Fibroblast of skin of scalp (primary cell): ENCODE results near the gene PRMT3. TPM values are rescaled to one million over a fixed set of nuclear protein-coding genes. Genes with fewer than 3 reads are reported as not detected.
"Not testable (repeated sequence)": the region's sequence is repeated elsewhere in the genome, so short reads cannot be mapped to it uniquely, and the experiment has no call there.

Experiments
- DNase-seq: peaks from one replicate; pipeline ENCODE4 v3.0.0-alpha.2; 2013
- polyA plus RNA-seq, 2 experiments: library from polyadenylated mRNA; unstranded; fragments of 120-200 nt; gene quantifications; one replicate each; pipeline ENCODE4 v1.2.1, GENCODE V29; 2013; ENCODE audit not compliant: insufficient read length in 2 of 2

The PRMT3 gene
- 10.8 TPM for polyA plus RNA-seq (2013, experiment 1 of 2; ENCODE audit: insufficient read length)
- polyA plus RNA-seq (2013, experiment 2 of 2; ENCODE audit: insufficient read length): 11.9 TPM

DNA sequence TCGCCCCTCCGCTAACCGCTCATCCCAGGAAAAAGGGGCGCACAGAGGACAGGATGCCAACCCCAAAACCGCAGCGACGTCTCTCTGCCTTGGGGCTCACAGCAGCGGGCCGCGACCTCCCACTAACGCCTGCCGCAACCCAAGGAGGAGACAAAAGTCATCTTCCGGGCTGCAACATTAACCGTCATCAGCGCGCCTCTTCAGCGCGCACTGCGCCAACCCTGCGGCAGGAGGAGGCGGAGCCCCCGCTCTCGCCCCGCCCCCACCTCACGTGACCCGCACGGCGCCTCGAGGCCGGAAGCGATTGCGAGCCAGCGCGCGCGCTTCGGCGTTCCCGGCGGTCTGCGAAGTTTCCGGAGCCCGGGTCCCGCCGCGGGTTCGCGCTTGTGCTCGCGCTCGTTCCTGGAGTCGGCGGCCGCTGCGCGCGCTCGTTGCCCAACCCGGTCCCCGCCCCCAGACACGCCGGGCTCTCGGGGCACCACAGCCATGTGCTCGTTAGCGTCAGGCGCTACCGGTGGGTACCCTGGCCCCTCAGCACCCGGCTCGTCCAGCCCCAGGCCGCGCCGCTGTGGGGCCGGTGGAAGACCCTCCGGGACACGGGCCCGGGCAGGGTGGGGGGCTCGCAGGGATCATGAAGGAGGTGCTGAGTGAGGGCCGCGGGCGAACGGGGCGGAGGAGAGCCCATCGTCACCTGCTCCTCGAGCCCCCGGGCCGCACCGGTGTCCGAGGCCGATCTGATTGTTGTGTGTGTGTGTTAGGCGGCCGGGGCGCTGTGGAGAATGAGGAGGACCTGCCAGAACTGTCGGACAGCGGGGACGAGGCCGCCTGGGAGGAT, at the start of gene PRMT3:
PRMT3 (plus strand) TSS at position 456 of the 835 bp plus-strand sequence; CDS start at position 487, 31 bp downstream.
- DNase-seq: peak; percentile 95

DNA sequence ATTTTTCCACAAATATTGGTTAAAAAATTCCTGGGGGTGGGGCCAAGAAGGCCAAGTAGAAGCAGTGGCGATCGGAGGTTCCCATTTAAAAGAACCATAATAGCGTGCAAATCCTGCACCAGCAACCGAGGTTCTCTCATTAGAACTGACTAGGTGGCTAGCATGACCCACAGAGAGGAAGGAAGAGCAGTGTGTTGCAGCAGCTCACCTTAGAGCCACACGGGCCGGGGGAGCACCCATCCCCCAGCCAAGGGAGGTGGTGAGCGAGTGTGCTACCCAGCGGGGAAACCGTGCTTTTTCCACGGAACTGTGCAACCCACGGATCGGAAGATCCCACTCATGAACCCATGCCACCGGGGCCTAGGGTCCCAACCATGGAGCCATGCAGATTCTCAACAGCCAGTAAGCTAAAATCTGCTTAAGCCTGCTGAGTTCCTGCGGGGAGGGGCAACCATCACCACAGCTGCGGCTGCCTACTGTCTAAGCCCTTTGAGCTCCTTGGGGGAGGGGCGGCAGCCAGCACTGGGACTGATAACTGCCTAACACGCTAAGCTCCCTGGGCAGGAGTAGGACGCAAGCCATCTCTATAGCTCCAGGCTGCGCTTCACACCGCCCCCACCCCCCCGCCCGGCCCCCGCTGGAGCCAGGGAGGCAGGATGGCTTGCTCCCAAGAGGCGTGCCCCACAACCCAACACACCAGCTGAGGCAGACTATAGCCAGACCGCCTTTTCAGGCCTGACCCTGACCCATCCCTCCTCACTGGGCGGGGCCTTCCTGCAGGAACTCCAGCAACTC, 45.0 kb upstream of the PRMT3 start:
- no peak for DNase-seq

DNA sequence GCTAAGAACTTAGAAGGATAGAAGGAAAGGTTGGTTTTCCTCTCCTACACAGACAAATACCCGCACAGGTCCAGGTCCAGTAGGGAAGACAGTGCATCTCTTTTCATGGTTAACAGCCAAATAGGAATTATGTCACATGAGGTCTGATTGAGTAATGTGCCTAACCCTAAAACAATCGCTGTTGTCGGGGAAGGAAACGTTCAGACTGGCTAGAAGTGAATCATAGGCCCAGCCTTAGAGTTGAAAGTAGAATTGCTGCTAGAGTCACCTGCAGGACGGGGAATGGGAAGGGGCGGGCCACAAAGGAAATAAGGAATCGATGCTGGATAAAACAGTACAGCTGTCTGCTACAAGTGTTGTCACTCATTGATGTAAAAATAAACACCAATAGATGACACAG, 36.4 kb upstream of the PRMT3 start:
- DNase-seq: no peak

DNA sequence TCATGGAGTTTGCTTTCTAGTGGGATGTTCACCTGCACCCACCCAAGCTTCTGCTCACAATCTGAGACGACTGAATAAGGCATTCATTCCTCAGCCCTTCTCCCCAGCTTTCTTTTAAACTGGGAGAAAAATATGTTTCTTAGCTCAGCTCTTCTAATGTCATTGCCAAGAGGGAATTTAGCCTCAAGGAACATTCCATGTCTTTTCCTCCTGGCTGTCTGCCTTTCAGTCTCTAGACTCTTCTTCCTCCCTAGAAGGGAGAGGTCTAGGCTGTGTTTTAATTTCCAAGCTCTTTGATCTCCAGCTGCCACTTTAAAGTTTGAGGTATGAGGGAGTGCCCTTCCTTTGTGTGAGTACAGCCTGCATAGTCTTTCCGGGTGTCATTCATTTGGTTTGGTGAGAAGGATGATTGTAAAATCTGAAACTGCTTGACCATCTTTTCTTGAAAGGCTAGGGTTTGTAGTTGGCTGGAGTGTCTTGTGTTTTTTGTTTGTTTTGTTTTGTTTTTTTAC, 35.7 kb upstream of the PRMT3 start:
- DNase-seq: no peak

DNA sequence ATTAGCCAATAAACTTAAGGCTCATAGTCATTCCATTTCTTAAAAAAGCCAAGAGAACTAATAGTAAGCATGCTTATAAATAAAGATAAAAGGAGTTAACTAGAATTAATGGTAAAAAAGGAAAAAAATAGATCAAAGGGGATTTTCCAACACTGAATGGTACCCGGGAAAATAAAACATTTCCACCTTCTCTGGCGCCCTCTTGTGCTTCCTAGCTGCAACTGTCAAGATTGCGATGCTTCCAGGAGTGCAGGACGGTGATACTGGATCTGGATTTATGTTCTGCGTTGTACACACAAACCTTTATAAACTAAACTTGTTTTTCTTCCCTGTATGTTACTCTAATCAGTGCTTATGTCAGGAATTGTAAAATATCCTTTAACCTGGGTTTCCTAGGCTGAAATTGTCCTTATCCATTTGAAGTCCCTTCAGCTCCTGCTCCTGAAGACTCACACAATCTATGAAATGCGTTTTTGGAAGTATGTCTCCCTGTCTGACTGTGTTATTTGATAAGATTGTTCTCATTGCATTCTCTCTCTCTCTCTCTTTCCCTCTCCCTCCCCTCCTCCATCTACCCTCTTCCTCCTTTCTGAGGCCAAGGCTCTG, 33.6 kb upstream of the PRMT3 start:
- DNase-seq: peak; percentile 37

DNA sequence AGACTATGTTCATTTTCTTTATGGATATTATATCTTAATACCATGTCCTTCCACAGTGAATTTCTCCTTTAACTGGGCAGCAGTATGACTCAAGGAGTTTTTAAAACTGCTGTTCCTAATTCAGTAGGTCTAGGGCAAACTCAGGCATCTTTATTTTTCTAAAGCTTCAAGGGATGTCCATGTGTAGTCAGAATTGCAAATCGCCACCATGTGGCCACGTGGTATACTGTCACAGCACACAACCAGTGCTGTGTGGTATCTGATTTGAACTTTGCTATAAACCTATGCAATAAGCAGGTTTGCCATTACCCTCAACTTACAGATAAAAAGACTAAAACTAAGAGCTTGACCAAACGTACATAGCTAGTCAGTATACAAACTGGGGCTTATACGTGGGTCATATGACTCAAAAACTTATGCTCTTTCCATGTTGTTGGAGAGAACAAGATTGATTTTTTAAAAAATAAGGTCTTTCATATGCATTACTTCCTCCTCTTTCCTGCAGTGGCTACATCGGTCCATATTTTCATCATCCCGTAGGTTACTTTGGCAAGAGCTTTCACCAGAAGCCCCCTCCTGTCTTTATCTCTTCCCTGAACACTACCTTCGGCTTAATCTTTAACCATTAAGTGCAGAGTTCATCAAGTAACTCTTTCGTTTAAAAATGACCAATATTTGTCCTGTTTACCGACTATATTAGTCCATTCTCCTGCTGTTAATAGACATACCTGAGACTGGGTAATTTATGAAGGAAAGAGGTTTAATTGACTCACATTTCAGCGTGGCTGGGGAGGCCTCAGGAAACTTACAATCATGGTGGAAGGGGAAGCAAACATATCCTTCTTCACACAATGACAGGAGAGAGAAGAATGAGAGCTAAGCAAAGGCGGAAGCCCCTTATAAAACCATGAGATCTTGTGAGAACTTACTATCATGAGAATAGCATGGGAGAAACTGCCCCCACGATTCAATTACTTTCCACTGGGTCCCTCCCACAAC, 32.0 kb upstream of the PRMT3 start:
- peak; percentile 44 for DNase-seq

DNA sequence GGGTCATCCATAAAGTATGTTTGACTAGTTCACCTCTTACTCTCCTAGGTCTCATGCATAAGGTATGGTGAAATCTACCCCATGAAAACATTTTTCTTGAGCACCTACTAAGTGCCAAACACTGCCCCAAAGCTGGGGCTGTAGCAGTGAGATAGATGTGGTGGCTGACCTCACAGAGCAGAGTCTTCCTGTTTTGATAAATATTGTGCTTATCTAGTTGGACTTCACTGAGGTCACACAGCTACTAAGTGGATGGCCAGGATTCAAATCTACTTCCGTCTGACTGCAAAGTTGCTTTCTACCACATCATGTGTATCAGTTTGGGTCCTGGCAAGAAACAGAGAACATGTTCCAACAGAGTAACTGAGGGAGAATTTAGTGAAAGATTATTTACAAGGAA, 30.4 kb upstream of the PRMT3 start:
- DNase-seq: no peak

DNA sequence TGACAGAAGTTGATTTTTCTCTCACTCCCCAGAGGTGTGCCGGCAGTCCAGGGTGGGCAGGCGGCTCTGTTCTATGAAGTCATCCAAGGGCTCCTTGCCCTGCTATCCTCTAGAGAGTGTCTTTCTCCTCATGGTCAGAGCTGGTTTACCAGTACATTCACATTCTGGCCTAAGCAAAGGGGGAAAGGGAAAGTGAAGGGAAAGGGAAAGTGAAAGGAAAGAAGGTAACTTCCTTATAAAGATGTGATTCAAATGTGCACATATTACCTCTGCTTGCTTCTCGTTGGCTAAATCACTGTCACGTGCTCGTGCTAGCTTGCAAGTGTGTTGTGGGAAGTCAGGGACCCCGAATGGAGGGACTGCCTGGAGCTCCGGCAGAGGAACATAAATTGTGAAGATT, 26.9 kb upstream of the PRMT3 start:
- peak; percentile 39 for DNase-seq

DNA sequence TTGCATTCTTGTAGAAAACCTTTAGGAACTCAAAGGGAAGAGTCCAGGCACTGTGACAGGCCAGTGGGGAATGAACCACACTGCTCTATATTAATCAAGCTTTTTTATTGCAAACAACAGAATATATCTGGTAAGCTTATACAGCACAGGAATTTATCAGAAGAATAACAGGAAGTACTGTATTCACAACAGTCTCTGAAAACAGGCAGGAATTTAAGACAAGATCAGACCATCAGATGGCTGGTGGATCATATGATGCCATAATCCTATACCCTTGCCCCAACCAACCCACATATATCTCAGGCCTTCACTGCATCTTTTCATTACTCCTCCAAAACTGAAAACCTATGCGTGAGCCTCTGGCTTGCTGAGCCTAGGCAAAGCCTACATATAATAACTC, 25.0 kb upstream of the PRMT3 start:
- DNase-seq: no peak

DNA sequence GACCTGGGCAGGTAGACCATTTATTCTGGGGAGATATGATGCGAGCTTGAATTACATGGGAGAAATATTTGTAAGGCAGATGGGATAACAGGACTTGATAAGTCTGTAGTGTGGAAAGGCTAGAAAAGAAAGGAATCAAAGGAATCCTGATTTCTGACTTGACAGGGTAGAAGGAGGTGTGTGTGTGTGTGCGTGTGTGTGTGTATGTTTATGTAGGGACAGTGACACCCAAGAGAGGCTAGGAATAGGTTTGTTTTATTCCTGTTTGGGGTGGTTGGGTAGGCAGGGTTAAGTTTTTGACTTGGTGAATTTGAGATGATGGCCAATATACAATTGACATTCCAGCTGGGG, 24.4 kb upstream of the PRMT3 start:
- DNase-seq: no peak

DNA sequence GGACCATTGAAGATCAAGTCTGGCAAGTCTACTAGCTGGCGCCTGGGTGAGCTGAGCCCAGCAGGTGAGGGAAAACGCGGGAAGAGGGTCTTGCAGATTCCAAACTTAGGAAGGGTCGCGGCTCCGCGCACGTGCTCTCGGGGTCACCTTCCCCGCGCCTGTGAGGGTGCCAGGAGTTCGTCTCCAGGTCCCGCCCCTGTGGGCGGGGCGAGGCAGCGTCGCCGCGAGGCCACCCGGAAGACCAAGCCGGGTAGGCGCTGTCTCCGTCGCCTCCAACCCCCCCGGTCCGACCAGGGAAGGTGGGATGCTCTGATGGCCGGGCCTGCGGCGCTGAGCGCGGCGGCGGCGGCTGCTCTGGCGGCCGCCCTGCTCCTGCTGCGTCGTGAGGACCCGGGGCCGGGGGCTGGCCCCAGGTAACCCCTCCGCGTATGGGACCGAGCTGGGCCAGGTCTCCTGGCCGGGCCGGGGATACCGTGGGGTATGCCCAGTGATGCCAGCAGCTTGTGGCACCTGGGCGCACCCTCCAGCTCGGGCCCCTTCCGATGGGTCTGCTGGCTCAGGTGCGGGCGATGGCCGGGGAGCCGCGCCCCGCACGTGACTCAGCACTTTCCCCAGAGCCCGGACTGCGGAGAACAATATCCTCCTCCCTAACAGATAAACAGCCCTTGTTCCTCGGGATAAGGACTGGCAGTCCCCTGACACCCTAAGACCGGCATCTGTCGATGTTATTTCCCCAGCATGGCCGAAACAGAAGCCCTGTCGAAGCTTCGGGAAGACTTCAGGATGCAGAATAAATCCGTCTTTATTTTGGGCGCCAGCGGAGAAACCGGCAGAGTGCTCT, 23.8 kb upstream of the PRMT3 start, which contains the start of gene HTATIP2:
HTATIP2 (plus strand) TSS at position 215 of the 841 bp plus-strand sequence; CDS start at position 739, 524 bp downstream.
- DNase-seq: peak; percentile 55

DNA sequence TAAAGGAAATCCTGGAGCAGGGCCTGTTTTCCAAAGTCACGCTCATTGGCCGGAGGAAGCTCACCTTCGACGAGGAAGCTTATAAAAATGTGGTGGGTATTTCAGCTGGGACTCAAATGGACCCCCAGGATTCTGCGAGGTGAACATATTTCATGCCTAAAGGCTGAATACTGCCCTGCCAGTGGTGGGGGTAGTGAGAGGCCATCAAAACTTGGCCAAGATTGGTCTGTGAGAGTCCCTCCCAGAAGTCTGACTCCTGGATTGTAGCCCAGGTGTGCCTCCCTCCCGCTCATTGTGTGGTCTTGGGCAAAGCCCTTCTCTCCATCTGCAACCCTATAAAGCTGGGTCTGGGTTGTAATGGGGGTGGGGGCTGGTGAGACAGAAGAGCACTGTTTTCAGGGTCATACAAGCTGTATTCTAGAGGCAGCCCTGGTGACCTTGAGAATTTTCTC, 23.1 kb upstream of the PRMT3 start:
- no peak for DNase-seq

DNA sequence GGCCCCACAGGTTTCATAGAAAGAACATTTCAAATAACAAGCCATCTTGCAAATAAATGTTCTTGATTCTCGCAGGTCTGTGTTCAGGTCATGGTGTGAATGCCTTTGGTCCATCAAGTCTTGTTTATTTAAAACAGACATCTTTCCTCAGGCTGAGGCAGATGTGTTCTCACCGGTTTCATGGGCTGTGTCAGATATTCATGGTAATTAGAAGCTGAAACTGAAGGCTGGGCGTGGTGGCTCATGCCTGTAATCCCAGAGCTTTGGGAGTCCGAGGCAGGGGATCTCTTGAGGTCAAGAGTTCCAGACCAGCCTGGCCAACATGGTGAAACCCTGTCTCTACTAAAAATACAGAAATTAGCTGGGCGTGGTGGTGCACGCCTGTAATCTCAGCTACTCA, 22.1 kb upstream of the PRMT3 start:
- not testable (repeated sequence) for DNase-seq

DNA sequence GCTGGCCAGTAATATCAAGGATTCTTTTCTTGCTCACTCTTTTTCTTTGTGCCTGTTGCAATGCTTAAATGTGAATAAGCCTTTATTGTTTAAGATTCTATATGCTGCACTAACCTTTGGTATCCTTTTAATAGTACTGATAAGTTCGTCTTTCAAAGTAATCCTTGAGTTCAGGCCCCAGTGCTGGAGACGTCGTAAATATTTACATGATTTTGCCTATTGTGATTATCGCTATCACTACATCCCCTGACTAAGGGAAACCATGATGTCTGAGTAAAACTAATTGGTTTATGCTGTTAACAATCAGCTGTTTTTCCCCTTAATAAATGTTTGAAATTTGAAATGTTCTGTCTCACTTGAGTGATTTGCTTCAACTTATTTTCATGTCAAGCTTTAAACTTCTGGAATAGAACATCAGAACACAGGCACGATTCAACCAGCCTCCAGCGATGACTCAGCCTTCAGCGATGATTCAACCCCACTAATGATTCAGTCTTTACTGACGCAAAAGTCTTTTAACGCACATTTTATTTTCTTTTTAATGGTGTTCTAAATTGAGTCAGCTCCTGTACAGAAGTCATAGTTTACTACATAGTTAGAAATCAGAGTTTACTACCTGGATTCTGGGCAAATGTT, 20.1 kb upstream of the PRMT3 start:
- peak; percentile 83 for DNase-seq

DNA sequence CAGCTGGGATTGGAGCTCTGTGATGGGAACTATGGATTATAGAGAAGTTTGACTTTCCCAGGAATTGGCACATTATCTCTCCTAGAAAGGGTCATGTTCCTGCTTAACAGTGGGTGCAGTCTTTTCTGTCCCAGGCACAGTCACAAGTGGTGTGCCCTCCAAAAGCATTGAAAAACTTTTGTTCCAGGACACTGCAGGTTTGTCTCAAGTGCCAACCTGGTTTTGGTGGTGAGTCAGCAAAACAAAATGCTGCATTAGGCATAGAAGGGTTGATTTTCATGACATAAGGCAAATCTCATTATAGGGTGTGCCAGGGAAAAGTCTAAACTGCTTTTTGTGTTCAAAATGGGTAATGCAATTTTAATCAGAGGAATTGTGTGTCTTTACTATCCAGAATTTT, 19.1 kb upstream of the PRMT3 start:
- no peak for DNase-seq

DNA sequence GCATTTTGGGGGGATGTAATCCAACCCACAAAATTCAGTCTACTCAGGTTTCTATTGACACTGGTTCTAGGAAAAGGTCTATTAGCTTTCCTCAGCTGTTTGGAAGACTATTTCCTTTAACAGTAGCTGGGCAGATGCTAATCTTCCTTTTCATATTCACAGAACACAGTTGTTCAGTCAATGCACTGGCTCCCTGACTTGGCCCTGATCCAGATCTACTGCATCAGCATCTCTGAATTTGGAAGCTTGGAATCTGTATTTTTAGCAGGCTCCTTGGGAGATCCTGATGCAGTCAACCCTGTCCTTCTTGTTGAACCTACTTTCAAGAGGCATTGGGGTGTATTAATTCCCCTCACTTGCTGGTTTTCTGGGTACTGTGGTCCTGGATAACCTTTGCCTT, 17.7 kb upstream of the PRMT3 start:
- no peak for DNase-seq

DNA sequence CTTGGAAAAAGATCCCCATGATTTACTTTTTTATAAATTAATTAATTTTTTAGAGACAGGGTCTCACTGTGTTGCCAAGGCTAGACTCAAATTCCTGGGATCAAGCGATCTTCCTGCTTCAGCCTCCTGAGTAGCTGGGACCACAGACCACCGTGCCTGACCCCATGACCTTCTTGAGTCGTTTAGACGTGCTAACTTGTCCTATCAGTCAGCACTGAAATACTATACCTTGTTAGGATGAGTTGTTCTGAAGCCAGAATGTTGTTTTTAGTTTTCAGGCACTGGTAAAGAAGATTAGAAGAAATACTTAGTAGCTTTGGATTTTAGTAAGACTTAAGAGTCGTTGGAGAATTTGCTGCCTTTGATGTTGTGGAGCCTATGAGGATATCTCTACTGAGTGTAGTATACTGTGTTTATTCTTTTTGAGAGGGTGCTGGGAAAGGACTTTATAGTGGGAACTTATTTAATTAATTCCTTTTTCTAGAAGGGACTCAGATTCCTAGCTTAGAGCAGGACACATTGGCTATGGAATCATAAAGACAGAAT, 15.4 kb upstream of the PRMT3 start:
- DNase-seq: no peak

DNA sequence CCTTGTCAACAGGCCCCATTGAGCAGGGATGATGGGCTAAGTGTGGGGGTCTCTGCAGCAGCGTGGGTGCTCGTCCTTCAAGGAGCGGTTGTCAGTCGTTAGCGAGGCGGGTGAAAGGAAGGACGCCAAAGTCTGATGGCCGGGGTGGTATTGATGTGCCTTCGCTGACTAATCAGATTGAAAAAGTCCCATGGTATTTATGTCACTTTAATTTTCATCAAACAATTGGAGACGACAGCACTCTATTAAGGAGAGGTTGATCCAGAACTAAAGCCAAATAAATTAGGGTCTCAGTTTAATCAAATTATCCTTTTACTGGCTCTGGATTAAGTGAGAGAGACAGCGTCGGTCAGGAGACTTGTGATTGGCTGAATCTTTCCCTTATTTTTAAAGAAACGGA, 14.4 kb upstream of the PRMT3 start:
- no peak for DNase-seq

DNA sequence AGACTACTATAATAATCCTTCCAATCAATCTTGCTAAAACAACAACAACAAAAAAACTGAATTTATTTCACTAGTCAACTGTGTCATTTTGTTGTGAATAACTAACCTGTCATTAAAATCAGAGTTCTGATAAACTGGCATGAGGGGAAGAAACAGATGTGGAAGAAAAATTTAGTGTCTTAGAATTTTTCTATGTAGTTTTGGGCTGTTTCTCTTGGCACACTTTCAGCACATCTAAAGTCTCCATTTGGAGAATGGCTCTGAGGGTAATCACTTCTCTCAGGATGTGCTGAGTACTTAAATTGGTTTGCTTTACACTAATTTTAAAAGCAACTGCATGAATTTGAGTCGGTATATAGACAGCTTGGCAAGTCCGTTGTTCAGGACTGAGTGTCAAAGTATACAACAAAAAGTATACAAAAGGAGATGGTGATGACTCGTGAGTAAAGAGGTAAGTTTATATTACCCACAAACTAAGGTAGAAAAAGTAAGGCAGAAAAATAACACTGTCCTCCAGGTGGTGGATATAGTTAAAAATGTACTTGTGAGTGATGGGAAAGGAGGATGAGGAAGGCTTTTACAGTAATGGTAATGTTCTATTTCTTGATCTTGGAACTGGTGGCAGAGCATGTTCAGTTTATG, 13.8 kb upstream of the PRMT3 start:
- no peak for DNase-seq
